ENCODE results near the gene C17orf113.

DNA sequence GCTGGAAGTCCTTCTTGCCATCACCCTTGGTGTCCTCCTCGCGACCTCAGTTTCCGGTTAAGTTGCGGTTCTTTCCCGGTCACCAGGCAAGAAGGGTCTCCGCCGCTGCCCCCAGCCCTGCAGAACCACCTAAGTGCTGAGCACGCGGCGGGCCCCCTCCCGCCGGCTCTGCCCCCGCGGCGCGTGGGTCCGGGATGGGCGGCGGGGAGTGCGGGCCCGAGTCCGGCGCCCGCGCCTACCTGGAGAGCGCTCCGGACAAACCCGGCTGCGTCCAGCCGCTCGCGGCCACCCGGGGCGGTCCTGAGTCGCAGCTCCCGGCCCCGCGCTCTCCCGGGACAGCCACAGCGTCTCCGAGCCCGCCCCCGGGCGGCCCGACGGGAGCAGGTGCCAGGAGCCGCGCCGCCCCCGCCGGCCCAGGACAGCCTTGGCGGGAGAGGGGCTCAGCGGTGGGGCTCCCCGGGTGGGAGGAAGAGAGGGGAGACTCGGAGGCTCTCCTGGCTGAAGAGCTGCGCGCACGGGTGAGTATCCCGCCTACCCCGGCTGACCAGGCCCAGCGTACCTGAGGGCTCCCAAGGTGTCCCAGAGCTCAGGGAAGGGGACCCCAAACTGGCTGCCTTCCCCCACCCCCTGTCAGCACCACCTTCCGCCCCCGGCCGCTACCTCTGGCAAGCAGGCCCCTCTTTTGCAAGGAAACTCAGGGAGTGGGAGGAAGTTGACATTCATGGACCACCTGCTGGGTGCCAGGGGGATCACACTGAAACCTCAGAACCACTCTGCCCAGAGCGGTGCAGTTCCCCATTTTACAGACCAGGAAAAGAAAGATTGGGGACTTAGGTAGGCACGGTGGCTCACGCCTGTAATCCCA lies 22.2 kb upstream of the C17orf113 start:
- TF ChIP-seq, protein P1, sequence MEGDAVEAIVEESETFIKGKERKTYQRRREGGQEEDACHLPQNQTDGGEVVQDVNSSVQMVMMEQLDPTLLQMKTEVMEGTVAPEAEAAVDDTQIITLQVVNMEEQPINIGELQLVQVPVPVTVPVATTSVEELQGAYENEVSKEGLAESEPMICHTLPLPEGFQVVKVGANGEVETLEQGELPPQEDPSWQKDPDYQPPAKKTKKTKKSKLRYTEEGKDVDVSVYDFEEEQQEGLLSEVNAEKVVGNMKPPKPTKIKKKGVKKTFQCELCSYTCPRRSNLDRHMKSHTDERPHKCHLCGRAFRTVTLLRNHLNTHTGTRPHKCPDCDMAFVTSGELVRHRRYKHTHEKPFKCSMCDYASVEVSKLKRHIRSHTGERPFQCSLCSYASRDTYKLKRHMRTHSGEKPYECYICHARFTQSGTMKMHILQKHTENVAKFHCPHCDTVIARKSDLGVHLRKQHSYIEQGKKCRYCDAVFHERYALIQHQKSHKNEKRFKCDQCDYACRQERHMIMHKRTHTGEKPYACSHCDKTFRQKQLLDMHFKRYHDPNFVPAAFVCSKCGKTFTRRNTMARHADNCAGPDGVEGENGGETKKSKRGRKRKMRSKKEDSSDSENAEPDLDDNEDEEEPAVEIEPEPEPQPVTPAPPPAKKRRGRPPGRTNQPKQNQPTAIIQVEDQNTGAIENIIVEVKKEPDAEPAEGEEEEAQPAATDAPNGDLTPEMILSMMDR (IDR thresholded peaks at IDR 0.05; ENCODE audit: low read depth, low read length, missing input control) = no peak
- no peak for TF ChIP-seq TAF1 (conservative IDR thresholded peaks at IDR 0.05)
- TF ChIP-seq, protein P2, sequence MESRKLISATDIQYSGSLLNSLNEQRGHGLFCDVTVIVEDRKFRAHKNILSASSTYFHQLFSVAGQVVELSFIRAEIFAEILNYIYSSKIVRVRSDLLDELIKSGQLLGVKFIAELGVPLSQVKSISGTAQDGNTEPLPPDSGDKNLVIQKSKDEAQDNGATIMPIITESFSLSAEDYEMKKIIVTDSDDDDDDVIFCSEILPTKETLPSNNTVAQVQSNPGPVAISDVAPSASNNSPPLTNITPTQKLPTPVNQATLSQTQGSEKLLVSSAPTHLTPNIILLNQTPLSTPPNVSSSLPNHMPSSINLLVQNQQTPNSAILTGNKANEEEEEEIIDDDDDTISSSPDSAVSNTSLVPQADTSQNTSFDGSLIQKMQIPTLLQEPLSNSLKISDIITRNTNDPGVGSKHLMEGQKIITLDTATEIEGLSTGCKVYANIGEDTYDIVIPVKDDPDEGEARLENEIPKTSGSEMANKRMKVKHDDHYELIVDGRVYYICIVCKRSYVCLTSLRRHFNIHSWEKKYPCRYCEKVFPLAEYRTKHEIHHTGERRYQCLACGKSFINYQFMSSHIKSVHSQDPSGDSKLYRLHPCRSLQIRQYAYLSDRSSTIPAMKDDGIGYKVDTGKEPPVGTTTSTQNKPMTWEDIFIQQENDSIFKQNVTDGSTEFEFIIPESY (IDR thresholded peaks at IDR 0.05) = no peak
- no peak for TF ChIP-seq RAD21 (IDR thresholded peaks at IDR 0.05)
- TF ChIP-seq SP1 (IDR thresholded peaks at IDR 0.05) = no peak
- TF ChIP-seq HNF4A (conservative IDR thresholded peaks at IDR 0.05) = no peak

Data from liver (tissue), 3 donors.